Gastroesophageal sphincter (tissue), 4 donors: ENCODE measurements around the gene MAST3. TPM values are rescaled to one million over a fixed set of nuclear protein-coding genes. Genes with fewer than 3 reads are reported as not detected.

Experiments used
- ATAC-seq: fragments of 150-250 bp; one replicate; pipeline ENCODE4 v1.9.1; 2016; ENCODE audit warnings: mild to moderate bottlenecking, moderate library complexity
- H3K27ac ChIP-seq, 4 donors: fragments of 200-600 bp; sonication (generic) in 3 of 4; 1 replicate in 3 of 4; 2 replicates in 1 of 4; pipeline ENCODE4 v1.5.1; 2016 to 2019
- H3K27me3 ChIP-seq: fragments of 200-600 bp; sonication (generic); one replicate; pipeline ENCODE4 v1.5.1; 2019
- H3K36me3 ChIP-seq, 2 donors: fragments of 200-600 bp; sonication (generic); one replicate each; pipeline ENCODE4 v1.5.1; 2019; ENCODE audit warnings: control low read depth in 1 of 2
- H3K4me1 ChIP-seq, 3 donors: fragments of 200-600 bp; sonication (generic); 1 replicate in 2 of 3; 2 replicates in 1 of 3; pipeline ENCODE4 v1.5.1; 2016 to 2019; ENCODE audit warnings: control low read depth in 2 of 3
- H3K4me3 ChIP-seq, 2 donors: fragments of 200-600 bp; sonication (generic); one replicate each; pipeline ENCODE4 v1.5.1; 2019; ENCODE audit warnings: mild to moderate bottlenecking in 1 of 2, moderate library complexity in 1 of 2
- H3K9me3 ChIP-seq, 3 donors: fragments of 200-600 bp; sonication (generic); one replicate each; pipeline ENCODE4 v1.5.1; 2017 to 2019; ENCODE audit warnings: control low read depth in 2 of 3
- CTCF ChIP-seq, 4 experiments: fragments of 200-600 bp in 2 of 4; fragments of 450-650 bp in 2 of 4; sonication (generic) in 1 of 4; IDR thresholded peaks; one replicate each; pipeline ENCODE4 v1.5.1; 2017 to 2019; ENCODE audit warnings: antibody characterized with exemption in 4 of 4, mild to moderate bottlenecking in 2 of 4, moderate library complexity in 2 of 4
- EP300 ChIP-seq: sonication (generic); formaldehyde crosslinking; IDR thresholded peaks from one replicate; pipeline ENCODE4 v1.6.1; 2017; ENCODE audit warnings: antibody characterized with exemption, mild to moderate bottlenecking
- POLR2A ChIP-seq, 2 donors: fragments of 450-650 bp; IDR thresholded peaks; one replicate each; pipeline ENCODE4 v1.6.1; 2017; ENCODE audit warnings: antibody characterized with exemption in 2 of 2, mild to moderate bottlenecking in 2 of 2, moderate library complexity in 1 of 2
- POLR2AphosphoS5 ChIP-seq: sonication (generic); formaldehyde crosslinking; IDR thresholded peaks from one replicate; pipeline ENCODE4 v1.6.1; 2017; ENCODE audit warnings: antibody characterized with exemption
- WGBS, 2 donors: methylation state at CpG; one replicate each; pipeline ENCODE4 v1.1.5; 2018; ENCODE audit warnings: low coverage in 1 of 2; 5-methylcytosine and 5-hydroxymethylcytosine counted together
- total RNA-seq, 4 donors: library from RNA; depleted of rRNA; stranded (reverse); fragments of >200 nt; gene quantifications; one replicate each; pipeline ENCODE4 v1.1.0, GENCODE V29; 2016

MAST3 gene
- total RNA-seq, 4 donors from 2014 or later: 3.3 to 8.8 (median 4.8) TPM

- H3K27ac ChIP-seq: no peak overlapping the region
- no peak for TF ChIP-seq CTCF (IDR thresholded peaks at IDR 0.05)
- TF ChIP-seq POLR2AphosphoS5: no peak
- TF ChIP-seq POLR2A (IDR thresholded peaks at IDR 0.05): no peak
- TF ChIP-seq EP300: no peak
- no peak overlapping the region for H3K4me3 ChIP-seq
- H3K27me3 ChIP-seq: no peaks in the 10 kb centered on the region
- no CpG with 5 or more reads among the region's 16 CpGs for WGBS, 2 donors
- no peaks in the 10 kb centered on the region for H3K9me3 ChIP-seq
- no peaks in the 10 kb centered on the region for H3K4me1 ChIP-seq
- H3K36me3 ChIP-seq: peaks cover 0 to 83% of the 10 kb centered on the region in 2 donors
- ATAC-seq: no peak
These were observed 46.8 kb downstream of the MAST3 start for GRCh38 chr19:18144361-18144760.

- no peaks in the 10 kb centered on the region for H3K27me3 ChIP-seq
- no peaks in the 10 kb centered on the region for H3K9me3 ChIP-seq
- TF ChIP-seq POLR2AphosphoS5: no peak
- TF ChIP-seq EP300: no peak
- no peak for TF ChIP-seq CTCF (IDR thresholded peaks at IDR 0.05)
- no peak for TF ChIP-seq POLR2A (IDR thresholded peaks at IDR 0.05)
- H3K4me1 ChIP-seq: no peaks in the 10 kb centered on the region
- H3K27ac ChIP-seq: no peak overlapping the region
- no peak overlapping the region for H3K4me3 ChIP-seq
- 84 to 91% methylated on average over 9 to 11 of the region's 28 CpGs for WGBS, 2 donors
- ATAC-seq: no peak
- H3K36me3 ChIP-seq: peaks cover 0 to 81% of the 10 kb centered on the region in 2 donors
These were observed 47.3 kb downstream of the MAST3 start for GRCh38 chr19:18144906-18145305.

- peaks cover 0 to 75% of the 10 kb centered on the region in 2 donors for H3K36me3 ChIP-seq
- H3K27ac ChIP-seq: no peak overlapping the region
- no peaks in the 10 kb centered on the region for H3K4me1 ChIP-seq
- no peaks in the 10 kb centered on the region for H3K9me3 ChIP-seq
- no peak for TF ChIP-seq POLR2AphosphoS5
- no peak for TF ChIP-seq EP300
- no peak for TF ChIP-seq POLR2A (IDR thresholded peaks at IDR 0.05)
- TF ChIP-seq CTCF (IDR thresholded peaks at IDR 0.05): no peak
- WGBS, 2 donors: 60 to 100% methylated on average over 1 of the region's 19 CpGs
- no peaks in the 10 kb centered on the region for H3K27me3 ChIP-seq
- H3K4me3 ChIP-seq: no peak overlapping the region
- ATAC-seq: no peak
These were observed 47.9 kb downstream of the MAST3 start for GRCh38 chr19:18145391-18145999.

- Histone ChIP-seq H3K4me3 (no peak overlapping the region), H3K27ac (no peak overlapping the region), H3K36me3 (peaks cover 0 to 56% of the 10 kb centered on the region in 2 donors), H3K4me1 (peaks cover 0 to 12% (median 8%) of the 10 kb centered on the region in 3 donors), H3K27me3 (no peaks in the 10 kb centered on the region), H3K9me3 (no peaks in the 10 kb centered on the region)
- ATAC-seq: no peak
- 70 to 71% methylated on average over 3 to 4 of the region's 13 CpGs for WGBS, 2 donors
- TF ChIP-seq EP300 (no peak), POLR2AphosphoS5 (no peak), CTCF (IDR thresholded peaks at IDR 0.05) (no peak), POLR2A (IDR thresholded peaks at IDR 0.05) (no peak)
These were observed 49.8 kb downstream of the MAST3 start for GRCh38 chr19:18147396-18147795.

- ATAC-seq: no peak
- Histone ChIP-seq H3K36me3 (peaks cover 0 to 34% of the 10 kb centered on the region in 2 donors), H3K4me1 (peaks cover 0 to 24% (median 17%) of the 10 kb centered on the region in 3 donors), H3K4me3 (no peak overlapping the region), H3K9me3 (no peaks in the 10 kb centered on the region), H3K27ac (no peak overlapping the region), H3K27me3 (no peaks in the 10 kb centered on the region)
- WGBS, 2 donors: 0 to 71% methylated on average over 1 to 6 of the region's 16 CpGs
- TF ChIP-seq EP300 (no peak), POLR2A (IDR thresholded peaks at IDR 0.05) (no peak), POLR2AphosphoS5 (no peak), CTCF (IDR thresholded peaks at IDR 0.05) (no peak)
These were observed 52.0 kb downstream of the MAST3 start for GRCh38 chr19:18149596-18149975.
